ENCODE data around the gene NFXL1.
"Not testable (repeated sequence)": the region's sequence is repeated elsewhere in the genome, so short reads cannot be mapped to it uniquely, and the experiment has no call there.

- TF ChIP-seq CTCF (conservative IDR thresholded peaks at IDR 0.05; ENCODE audit: low read length); EZH2phosphoT487 (IDR thresholded peaks at IDR 0.05; ENCODE audit: borderline replicate concordance): not testable (repeated sequence)
Observed at GRCh38 chr4:47922436-47923260, 8.3 kb upstream of the NFXL1 start.

Data from Loucy (cell line).